MM.1S (cell line): Measurements from ENCODE around the gene DPP6.

Source experiments
- DNase-seq: peaks from one replicate; pipeline ENCODE4 v3.0.0-alpha.2; 2015
- H2AFZ ChIP-seq: fragments of 300-600 bp; sonication (generic); 2 replicates; pipeline ENCODE4 v1.6.0; 2016; ENCODE audit warnings: antibody characterized with exemption, low read length
- H3F3A ChIP-seq: fragments of 300-600 bp; sonication (generic); 2 replicates; pipeline ENCODE4 v1.6.1; 2016; ENCODE audit warnings: mild to moderate bottlenecking, antibody characterized with exemption, low read length, moderate library complexity, mixed read lengths; ENCODE audit not compliant: insufficient read depth
- H3K27ac ChIP-seq: fragments of 300-600 bp; sonication (generic); 2 replicates; pipeline ENCODE4 v1.5.1; 2016; ENCODE audit warnings: mild to moderate bottlenecking, low read length
- H3K27me3 ChIP-seq: fragments of 300-600 bp; sonication (generic); replicated peaks from 2 replicates; pipeline ENCODE4 v1.6.0; 2016; ENCODE audit warnings: low read length; ENCODE audit not compliant: insufficient read depth
- H3K36me3 ChIP-seq: fragments of 300-600 bp; sonication (generic); replicated peaks from 2 replicates; pipeline ENCODE4 v1.6.1; 2016; ENCODE audit warnings: mild to moderate bottlenecking, low read length, mixed read lengths; ENCODE audit not compliant: insufficient read depth
- H3K4me1 ChIP-seq: fragments of 300-600 bp; sonication (generic); 2 replicates; pipeline ENCODE4 v1.6.1; 2016; ENCODE audit warnings: low read length, mixed read lengths
- H3K4me2 ChIP-seq: fragments of 300-600 bp; sonication (generic); 2 replicates; pipeline ENCODE4 v1.6.0; 2016; ENCODE audit warnings: low read depth, low read length
- H3K4me3 ChIP-seq: fragments of 300-600 bp; sonication (generic); 2 replicates; pipeline ENCODE4 v1.5.1; 2016; ENCODE audit warnings: low read length, mixed read lengths
- H3K79me2 ChIP-seq: fragments of 300-600 bp; sonication (generic); 2 replicates; pipeline ENCODE4 v1.6.1; 2016; ENCODE audit warnings: mixed run types, low read length, mixed read lengths
- H3K9ac ChIP-seq: fragments of 300-600 bp; sonication (generic); 2 replicates; pipeline ENCODE4 v1.6.1; 2016; ENCODE audit warnings: low read length, mixed read lengths
- H3K9me2 ChIP-seq: fragments of 300-600 bp; sonication (generic); replicated peaks from 2 replicates; pipeline ENCODE4 v1.6.1; 2016; ENCODE audit warnings: mild to moderate bottlenecking, low read length, mixed read lengths; ENCODE audit not compliant: insufficient read depth
- H3K9me3 ChIP-seq: fragments of 300-600 bp; sonication (generic); replicated peaks from 2 replicates; pipeline ENCODE4 v1.6.1; 2016; ENCODE audit warnings: mild to moderate bottlenecking, low read length, mixed read lengths; ENCODE audit not compliant: insufficient read depth
- H4K20me1 ChIP-seq: fragments of 300-600 bp; sonication (generic); 2 replicates; pipeline ENCODE4 v1.6.1; 2016; ENCODE audit warnings: mild to moderate bottlenecking, low read length, moderate library complexity, mixed read lengths; ENCODE audit not compliant: insufficient read depth
- CTCF ChIP-seq: fragments of 300-600 bp; sonication (generic); IDR thresholded peaks from 2 replicates; pipeline ENCODE4 v1.5.1; 2016; ENCODE audit warnings: antibody characterized with exemption, low read length, mixed read lengths
- EZH2 ChIP-seq: fragments of 300-600 bp; sonication (generic); optimal IDR thresholded peaks from 2 replicates; pipeline ENCODE3; 2017; ENCODE audit warnings: low read depth, mild to moderate bottlenecking, antibody characterized with exemption, low read length, mixed read lengths
- EZH2phosphoT487 ChIP-seq: fragments of 300-600 bp; sonication (generic); IDR thresholded peaks from 2 replicates; pipeline ENCODE4 v1.6.1; 2018; ENCODE audit warnings: antibody characterized with exemption, low read length

The DPP6 gene

GRCh38 chr7:154195266-154195665, 143.1 kb downstream of the DPP6 start:
- no peaks in the 10 kb centered on the region for H3K4me1 ChIP-seq
- TF ChIP-seq EZH2phosphoT487 = no peak

GRCh38 chr7:154198481-154198880, 146.3 kb downstream of the DPP6 start:
- H2AFZ ChIP-seq = no peak overlapping the region
- H3K27me3 ChIP-seq = no peaks in the 10 kb centered on the region
- H4K20me1 ChIP-seq = no peaks in the 10 kb centered on the region
- no peak overlapping the region for H3K4me3 ChIP-seq
- no peak overlapping the region for H3K27ac ChIP-seq
- H3K4me1 ChIP-seq = no peaks in the 10 kb centered on the region
- TF ChIP-seq EZH2phosphoT487 = no peak
- no peak overlapping the region for H3K9ac ChIP-seq
- H3K9me3 ChIP-seq = no peaks in the 10 kb centered on the region
- H3K9me2 ChIP-seq = no peaks in the 10 kb centered on the region
- H3K4me2 ChIP-seq = no peak overlapping the region
- H3K36me3 ChIP-seq = no peaks in the 10 kb centered on the region
- H3K79me2 ChIP-seq = no peaks in the 10 kb centered on the region
- DNase-seq = no peak
- H3F3A ChIP-seq = no peaks in the 10 kb centered on the region

More at GRCh38 chr7:154195266-154195665, 143.1 kb downstream of the DPP6 start:
- no peaks in the 10 kb centered on the region for H3F3A ChIP-seq
- H3K9me2 ChIP-seq = no peaks in the 10 kb centered on the region
- no peak overlapping the region for H3K27ac ChIP-seq
- no peaks in the 10 kb centered on the region for H3K9me3 ChIP-seq
- no peaks in the 10 kb centered on the region for H4K20me1 ChIP-seq
- no peak overlapping the region for H3K9ac ChIP-seq
- no peaks in the 10 kb centered on the region for H3K79me2 ChIP-seq
- H3K4me3 ChIP-seq = no peak overlapping the region
- no peak overlapping the region for H3K4me2 ChIP-seq
- H3K27me3 ChIP-seq = no peaks in the 10 kb centered on the region
- DNase-seq = no peak
- no peaks in the 10 kb centered on the region for H3K36me3 ChIP-seq
- no peak overlapping the region for H2AFZ ChIP-seq

GRCh38 chr7:154200241-154200640, 148.0 kb downstream of the DPP6 start:
- no peak overlapping the region for H3K27ac ChIP-seq
- no peaks in the 10 kb centered on the region for H3K36me3 ChIP-seq
- H3K4me1 ChIP-seq = no peaks in the 10 kb centered on the region
- H3K9me3 ChIP-seq = no peaks in the 10 kb centered on the region
- H3K27me3 ChIP-seq = no peaks in the 10 kb centered on the region
- H3F3A ChIP-seq = no peaks in the 10 kb centered on the region
- DNase-seq = no peak
- TF ChIP-seq EZH2 = no peak
- TF ChIP-seq EZH2phosphoT487 = no peak
- TF ChIP-seq CTCF = no peak
- no peak overlapping the region for H3K4me2 ChIP-seq
- no peak overlapping the region for H3K9ac ChIP-seq
- H3K9me2 ChIP-seq = no peaks in the 10 kb centered on the region
- H3K4me3 ChIP-seq = no peak overlapping the region
- H3K79me2 ChIP-seq = no peaks in the 10 kb centered on the region
- H2AFZ ChIP-seq = no peak overlapping the region
- no peaks in the 10 kb centered on the region for H4K20me1 ChIP-seq

- Histone ChIP-seq H3K27me3 (no peaks in the 10 kb centered on the region), H3K79me2 (no peaks in the 10 kb centered on the region), H3K4me3 (no peak overlapping the region), H3K27ac (no peak overlapping the region), H4K20me1 (no peaks in the 10 kb centered on the region), H3K4me1 (no peaks in the 10 kb centered on the region), H3K4me2 (no peak overlapping the region), H3K9ac (no peak overlapping the region), H3F3A (no peaks in the 10 kb centered on the region), H3K9me3 (no peaks in the 10 kb centered on the region), H3K36me3 (no peaks in the 10 kb centered on the region), H3K9me2 (no peaks in the 10 kb centered on the region), H2AFZ (no peak overlapping the region)
- no peak for TF ChIP-seq EZH2
- TF ChIP-seq EZH2phosphoT487 = no peak
- no peak for TF ChIP-seq CTCF
- no peak for DNase-seq
Measured at GRCh38 chr7:154202002-154202401, 149.8 kb downstream of the DPP6 start.
